Heart left ventricle (tissue), 16 donors: ENCODE measurements around the gene CHMP2A. TPM values are rescaled to one million over a fixed set of nuclear protein-coding genes. Genes with fewer than 3 reads are reported as not detected.
A peak's percentile ranks its signal among the peaks of the same experiment; 100 is the strongest.

ENCODE experiments used
- ATAC-seq, 4 donors: fragments of 200-7000 bp; cut with Tn5 transposase; one replicate each; pipeline ENCODE4 v1.9.1; 2020 to 2022; ENCODE audit warnings: moderate library complexity in 4 of 4, mild to moderate bottlenecking in 3 of 4, moderate number of reproducible peaks in 1 of 4
- DNase-seq, 5 donors: peaks; one replicate each; pipeline ENCODE4 v3.0.0-alpha.2; 2020
- H3K27ac ChIP-seq, 12 donors: fragments of 200-600 bp; sonication (generic) in 4 of 12; one replicate each; pipeline versions ENCODE4 v1.5.0 to v1.8.0; 2016 to 2022; ENCODE audit warnings: mild to moderate bottlenecking in 2 of 12
- H3K27me3 ChIP-seq, 9 donors: fragments of 200-600 bp; sonication (generic) in 2 of 9; one replicate each; pipeline versions ENCODE4 v1.5.1 to v1.8.0; 2016 to 2022; ENCODE audit warnings: mild to moderate bottlenecking in 3 of 9
- H3K36me3 ChIP-seq, 9 donors: fragments of 200-600 bp; sonication (generic) in 2 of 9; one replicate each; pipeline versions ENCODE4 v1.5.0 to v1.8.0; 2018 to 2022; ENCODE audit warnings: mild to moderate bottlenecking in 2 of 9
- H3K4me1 ChIP-seq, 12 donors: fragments of 200-600 bp; sonication (generic) in 4 of 12; one replicate each; pipeline versions ENCODE4 v1.5.0 to v1.8.0; 2016 to 2022; ENCODE audit warnings: mild to moderate bottlenecking in 3 of 12
- H3K4me3 ChIP-seq, 12 donors: fragments of 200-600 bp; sonication (generic) in 4 of 12; one replicate each; pipeline versions ENCODE4 v1.5.0 to v1.8.0; 2017 to 2022; ENCODE audit warnings: mild to moderate bottlenecking in 9 of 12, moderate library complexity in 4 of 12
- H3K9me3 ChIP-seq, 12 donors: fragments of 200-600 bp; sonication (generic) in 4 of 12; one replicate each; pipeline versions ENCODE4 v1.5.0 to v1.8.0; 2016 to 2022; ENCODE audit warnings: mild to moderate bottlenecking in 1 of 12
- CTCF ChIP-seq, 12 donors: fragments of 200-600 bp; sonication (generic) in 4 of 12; IDR thresholded peaks; one replicate each; pipeline versions ENCODE4 v1.5.0 to v1.8.0; 2018 to 2022; ENCODE audit warnings: antibody characterized with exemption in 12 of 12, mild to moderate bottlenecking in 5 of 12
- POLR2A ChIP-seq, 2 donors: fragments of 450-650 bp; IDR thresholded peaks; one replicate each; pipeline ENCODE4 v1.6.1; 2017; ENCODE audit warnings: antibody characterized with exemption in 2 of 2, mild to moderate bottlenecking in 2 of 2, moderate library complexity in 2 of 2
- WGBS, 4 donors: extraction: QIAGEN DNeasy Blood & Tissue Kit in 2 of 4; methylation state at CpG; one replicate each; pipeline versions ENCODE4 v1.1.5 to v1.1.7; 2013 to 2018; 5-methylcytosine and 5-hydroxymethylcytosine counted together
- intact Hi-C, 10 donors: fragments of 100-400 bp; cut with DNase I; formaldehyde crosslinking; loops; one replicate each; pipeline versions ENCODE4 v1.11.1 to v1.14.2; 2022
- polyA plus RNA-seq, 2 donors: library from polyadenylated mRNA; stranded (reverse); fragments of 200-250 nt; gene quantifications; one replicate each; pipeline ENCODE4 v1.2.3, GENCODE V29; 2013
- total RNA-seq, 9 donors: library from RNA; depleted of rRNA in 2 of 9; stranded (reverse); fragments of >200 nt in 2 of 9; fragmentation: NEBNext Ultra II Directional in 3 of 9; extraction: Animal tissue kit (Norgen Biotek cat#: 25700) in 3 of 9; gene quantifications; one replicate each; pipeline versions ENCODE4 v1.1.0 to v1.2.4, GENCODE V29; 2016 to 2023
- donor health status: ischemic (EF 13 %, LVEDD 7.1; RV severe dilation, severe dysfunction).
- donor health status: healthy with polysubstance abuse.
- donor health status: DM: no; HTN: yes; CAD: no.
- donor health status: DM: no; HTN: no; CAD: no.
- donor health status: ischemic (EF 25% LVEDD 6.9; RV normal size, moderate dysfunction).
- donor health status: ischemic (EF 25% LVEDD 5.7; RV mildly dilated, moderate dysfunction).
- donor health status: healthy.
- donor health status: DM: yes; HTN: yes; CAD: no.
- donor health status: ischemic (EF 35%, LVEDD 5.7; RV mildly dilated, moderate dysfunction).
- donor health status: nonischemic (EF 11% LVEDD 7.7; RV severe dilation, severe dysfunction).
- donor health status: DM: yes; HTN: yes; CAD: no.
- donor health status: PGD.
- donor health status: ischemic (EF 29% LVEDD 5.4; RV normal size, mild dysfunction).
- donor health status: nonischemic (EF 23%, LVEDD 6.1; RV moderate dilation, normal function).

CHMP2A gene
- total and polyA plus RNA-seq, 11 donors = 113 to 266 (median 138) TPM

- TF ChIP-seq POLR2A (IDR thresholded peaks at IDR 0.05) (no peak), CTCF (IDR thresholded peaks at IDR 0.05) (no peak)
- no peak for ATAC-seq
- WGBS, 4 donors = 88 to 94% (median 93%) methylated on average over 5 to 6 of the region's 6 CpGs
- Histone ChIP-seq H3K4me1 (peaks cover 3 to 21% (median 12%) of the 10 kb centered on the region in 12 donors), H3K4me3 (no peak overlapping the region), H3K27me3 (no peaks in the 10 kb centered on the region), H3K9me3 (no peaks in the 10 kb centered on the region), H3K36me3 (peaks cover 0 to 44% (median 23%) of the 10 kb centered on the region in 9 donors), H3K27ac (no peak overlapping the region)
- DNase-seq = peak in 2 of 5 donors; percentile 10 to 12
- intact Hi-C loops = no loop called here
These were observed 14.5 kb upstream of the CHMP2A start for GRCh38 chr19:58569191-58569942.

GRCh38 chr19:58568453-58569130 is 13.7 kb upstream of the CHMP2A start:
- TF ChIP-seq POLR2A (IDR thresholded peaks at IDR 0.05) (no peak), CTCF (IDR thresholded peaks at IDR 0.05) (no peak)
- Histone ChIP-seq H3K4me1 (peaks cover 0 to 16% (median 6%) of the 10 kb centered on the region in 12 donors), H3K27me3 (peaks cover 0 to 3% (median 0%) of the 10 kb centered on the region in 9 donors), H3K9me3 (no peaks in the 10 kb centered on the region), H3K36me3 (peaks cover 0 to 44% (median 23%) of the 10 kb centered on the region in 9 donors), H3K27ac (no peak overlapping the region), H3K4me3 (no peak overlapping the region)
- DNase-seq (peak in 3 of 5 donors; percentile 9 to 23 (median 11)), ATAC-seq (no peak)
- 88 to 99% (median 93%) methylated on average over 4 of the region's 4 CpGs for WGBS, 4 donors
- intact Hi-C loops = no loop called here

- DNase-seq = peak in 1 of 5 donors; percentile 15
- no peak overlapping the region for H3K4me3 ChIP-seq
- TF ChIP-seq POLR2A (IDR thresholded peaks at IDR 0.05) (no peak), CTCF (IDR thresholded peaks at IDR 0.05) (no peak)
- H3K4me1 ChIP-seq = peaks cover 4 to 26% (median 17%) of the 10 kb centered on the region in 12 donors
- no peaks in the 10 kb centered on the region for H3K9me3 ChIP-seq
- H3K36me3 ChIP-seq = peaks cover 0 to 44% (median 23%) of the 10 kb centered on the region in 9 donors
- 93 to 99% (median 96%) methylated on average over 5 of the region's 5 CpGs for WGBS, 4 donors
- peaks cover 0 to 17% (median 0%) of the 10 kb centered on the region in 9 donors for H3K27me3 ChIP-seq
- ATAC-seq = no peak
- intact Hi-C loops = no loop called here
- no peak overlapping the region for H3K27ac ChIP-seq
These were observed 12.1 kb upstream of the CHMP2A start for GRCh38 chr19:58566989-58567388.

GRCh38 chr19:58563823-58564222 is 8.9 kb upstream of the CHMP2A start:
- Histone ChIP-seq H3K4me3 (no peak overlapping the region), H3K27ac (no peak overlapping the region), H3K9me3 (no peaks in the 10 kb centered on the region), H3K27me3 (peaks cover 0 to 21% (median 0%) of the 10 kb centered on the region in 9 donors), H3K36me3 (peaks cover 0 to 21% (median 9%) of the 10 kb centered on the region in 9 donors), H3K4me1 (peaks cover 8 to 37% (median 32%) of the 10 kb centered on the region in 12 donors)
- DNase-seq (peak in 1 of 5 donors; percentile 11), ATAC-seq (no peak)
- 70 to 76% (median 74%) methylated on average over 6 of the region's 6 CpGs for WGBS, 4 donors
- intact Hi-C loops = no loop called here
- no peak for TF ChIP-seq CTCF (IDR thresholded peaks at IDR 0.05)
- no peak for TF ChIP-seq POLR2A (IDR thresholded peaks at IDR 0.05)
